ENCODE measurements around the gene KMO. TPM values are rescaled to one million over a fixed set of nuclear protein-coding genes. Genes with fewer than 3 reads are reported as not detected.

The KMO gene
- total RNA-seq, 1 donor from 2014 or later = not detected

DNA sequence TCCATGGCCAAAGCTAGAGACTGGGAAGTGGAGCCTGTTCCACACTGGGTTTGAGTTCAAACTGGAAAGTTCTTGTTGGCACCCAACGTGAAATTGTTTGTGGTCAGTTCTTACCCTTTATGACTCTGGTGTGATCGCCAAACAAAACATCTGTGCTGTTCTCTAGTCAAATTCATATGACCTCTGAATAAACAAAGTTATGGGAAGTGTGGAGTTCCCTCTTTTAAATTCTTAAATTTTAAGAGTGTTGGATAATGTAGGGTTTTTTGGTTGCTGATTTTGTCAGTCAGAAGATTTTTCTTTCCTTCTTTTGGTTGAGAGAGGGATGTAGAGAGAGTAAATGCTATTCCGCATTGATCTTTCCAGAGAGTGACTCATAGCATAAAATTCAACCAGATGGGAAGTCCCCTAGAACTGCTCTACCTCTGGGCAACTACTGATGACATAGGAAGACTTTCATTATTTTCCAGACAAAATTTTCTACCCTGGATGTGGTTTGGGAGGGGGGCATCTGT, 71.6 kb downstream of the KMO start:
- Mint-ChIP-seq H3K27ac (ENCODE audit: unreplicated experiment) (no peak overlapping the region), H3K4me1 (no peaks in the 10 kb centered on the region), H3K36me3 (ENCODE audit: low read depth) (peaks cover 25% of the 10 kb centered on the region), H3K4me3 (no peak overlapping the region), H3K9me3 (peaks cover 3% of the 10 kb centered on the region), H3K27me3 (ENCODE audit: low read depth) (no peaks in the 10 kb centered on the region)
- TF ChIP-seq, protein P1, sequence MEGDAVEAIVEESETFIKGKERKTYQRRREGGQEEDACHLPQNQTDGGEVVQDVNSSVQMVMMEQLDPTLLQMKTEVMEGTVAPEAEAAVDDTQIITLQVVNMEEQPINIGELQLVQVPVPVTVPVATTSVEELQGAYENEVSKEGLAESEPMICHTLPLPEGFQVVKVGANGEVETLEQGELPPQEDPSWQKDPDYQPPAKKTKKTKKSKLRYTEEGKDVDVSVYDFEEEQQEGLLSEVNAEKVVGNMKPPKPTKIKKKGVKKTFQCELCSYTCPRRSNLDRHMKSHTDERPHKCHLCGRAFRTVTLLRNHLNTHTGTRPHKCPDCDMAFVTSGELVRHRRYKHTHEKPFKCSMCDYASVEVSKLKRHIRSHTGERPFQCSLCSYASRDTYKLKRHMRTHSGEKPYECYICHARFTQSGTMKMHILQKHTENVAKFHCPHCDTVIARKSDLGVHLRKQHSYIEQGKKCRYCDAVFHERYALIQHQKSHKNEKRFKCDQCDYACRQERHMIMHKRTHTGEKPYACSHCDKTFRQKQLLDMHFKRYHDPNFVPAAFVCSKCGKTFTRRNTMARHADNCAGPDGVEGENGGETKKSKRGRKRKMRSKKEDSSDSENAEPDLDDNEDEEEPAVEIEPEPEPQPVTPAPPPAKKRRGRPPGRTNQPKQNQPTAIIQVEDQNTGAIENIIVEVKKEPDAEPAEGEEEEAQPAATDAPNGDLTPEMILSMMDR (conservative IDR thresholded peaks at IDR 0.05) = no peak
- DNase-seq (ENCODE audit: low read depth, low spot score) = no peak

DNA sequence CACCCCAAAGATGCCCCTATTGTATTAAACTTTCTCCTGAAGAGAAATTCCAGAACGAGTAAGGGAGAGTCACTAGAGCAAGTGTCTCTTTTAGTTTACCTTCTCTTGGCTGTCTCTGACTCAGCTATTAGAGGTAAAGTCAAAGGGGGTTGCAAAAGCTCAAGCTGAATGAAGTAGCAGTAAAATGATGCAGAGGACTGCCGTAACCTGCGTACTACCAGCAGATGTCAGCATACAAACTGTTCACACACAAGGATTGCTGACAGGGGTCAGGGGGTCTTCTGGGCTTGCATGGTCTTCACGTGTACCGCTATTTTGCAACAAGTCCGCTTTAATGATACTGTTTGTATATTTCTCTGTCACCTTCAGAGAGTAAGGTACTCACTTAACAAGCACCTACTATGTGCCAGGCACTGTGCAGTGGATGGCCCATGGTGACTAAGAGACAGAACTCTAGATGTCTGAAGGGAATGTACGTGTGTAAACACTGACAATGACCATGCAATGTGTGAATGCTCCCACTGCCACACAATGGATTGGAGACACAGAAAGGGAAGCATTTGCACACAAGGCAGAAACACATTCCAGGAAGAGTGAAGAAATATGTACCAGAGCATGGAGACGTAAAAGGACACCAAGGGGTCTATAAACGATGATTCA, 73.1 kb downstream of the KMO start:
- no peak overlapping the region for H3K27ac Mint-ChIP-seq (ENCODE audit: unreplicated experiment)
- peaks cover 3% of the 10 kb centered on the region for H3K9me3 Mint-ChIP-seq
- no peaks in the 10 kb centered on the region for H3K4me1 Mint-ChIP-seq
- TF ChIP-seq, protein P1 (conservative IDR thresholded peaks at IDR 0.05) = peak; percentile 45
- peaks cover 25% of the 10 kb centered on the region for H3K36me3 Mint-ChIP-seq (ENCODE audit: low read depth)
- no peak for DNase-seq (ENCODE audit: low read depth, low spot score)
- no peaks in the 10 kb centered on the region for H3K27me3 Mint-ChIP-seq (ENCODE audit: low read depth)
- no peak overlapping the region for H3K4me3 Mint-ChIP-seq

DNA sequence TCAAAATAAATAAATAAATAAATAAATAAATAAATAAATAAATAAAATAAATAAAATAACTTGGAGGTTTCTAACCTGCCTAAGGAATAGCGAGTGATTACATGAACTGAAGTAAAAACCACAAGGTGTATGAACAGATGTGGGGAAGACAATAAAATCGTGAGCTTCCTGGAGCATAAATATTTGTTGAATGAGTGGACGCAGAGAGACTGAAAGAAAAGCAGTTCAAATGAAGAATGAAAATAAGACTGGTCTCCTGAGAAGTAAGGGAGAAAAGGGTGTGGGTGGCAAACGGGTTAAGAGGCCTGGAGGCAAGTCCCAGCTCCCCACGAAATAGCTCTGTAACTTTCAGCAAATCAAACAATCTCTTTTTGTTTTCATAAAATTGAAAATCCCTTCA, 74.4 kb downstream of the KMO start:
- Mint-ChIP-seq H3K4me1 (no peaks in the 10 kb centered on the region), H3K4me3 (no peak overlapping the region), H3K27ac (ENCODE audit: unreplicated experiment) (no peak overlapping the region), H3K36me3 (ENCODE audit: low read depth) (peaks cover 19% of the 10 kb centered on the region), H3K27me3 (ENCODE audit: low read depth) (no peaks in the 10 kb centered on the region), H3K9me3 (peaks cover 3% of the 10 kb centered on the region)
- TF ChIP-seq, protein P1 (conservative IDR thresholded peaks at IDR 0.05) = no peak
- no peak for DNase-seq (ENCODE audit: low read depth, low spot score)

DNA sequence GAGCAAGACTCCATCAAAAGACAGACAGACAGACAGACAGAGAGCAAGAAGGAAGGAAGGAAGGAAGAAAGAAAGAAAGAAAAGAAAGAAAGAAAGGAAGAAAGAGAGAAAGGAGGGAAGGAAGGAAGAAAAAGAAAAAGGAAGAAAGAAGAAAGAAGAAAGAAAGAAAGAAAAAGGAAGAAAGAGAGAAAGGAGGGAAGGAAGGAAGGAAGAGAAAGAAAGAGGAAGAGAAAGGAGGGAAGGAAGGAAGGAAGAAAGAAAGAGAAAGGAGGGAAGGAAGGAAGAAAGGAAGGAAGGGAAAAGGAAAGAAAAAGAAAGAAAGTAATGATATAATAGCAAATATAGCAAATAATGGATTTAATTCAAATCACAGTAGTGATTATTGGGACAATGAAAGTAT, 75.3 kb downstream of the KMO start:
- no peak overlapping the region for H3K27ac Mint-ChIP-seq (ENCODE audit: unreplicated experiment)
- TF ChIP-seq, protein P1 (conservative IDR thresholded peaks at IDR 0.05) = no peak
- no peak for DNase-seq (ENCODE audit: low read depth, low spot score)
- H3K27me3 Mint-ChIP-seq (ENCODE audit: low read depth) = no peaks in the 10 kb centered on the region
- peaks cover 12% of the 10 kb centered on the region for H3K36me3 Mint-ChIP-seq (ENCODE audit: low read depth)
- H3K9me3 Mint-ChIP-seq = no peaks in the 10 kb centered on the region
- H3K4me1 Mint-ChIP-seq = no peaks in the 10 kb centered on the region
- no peak overlapping the region for H3K4me3 Mint-ChIP-seq

DNA sequence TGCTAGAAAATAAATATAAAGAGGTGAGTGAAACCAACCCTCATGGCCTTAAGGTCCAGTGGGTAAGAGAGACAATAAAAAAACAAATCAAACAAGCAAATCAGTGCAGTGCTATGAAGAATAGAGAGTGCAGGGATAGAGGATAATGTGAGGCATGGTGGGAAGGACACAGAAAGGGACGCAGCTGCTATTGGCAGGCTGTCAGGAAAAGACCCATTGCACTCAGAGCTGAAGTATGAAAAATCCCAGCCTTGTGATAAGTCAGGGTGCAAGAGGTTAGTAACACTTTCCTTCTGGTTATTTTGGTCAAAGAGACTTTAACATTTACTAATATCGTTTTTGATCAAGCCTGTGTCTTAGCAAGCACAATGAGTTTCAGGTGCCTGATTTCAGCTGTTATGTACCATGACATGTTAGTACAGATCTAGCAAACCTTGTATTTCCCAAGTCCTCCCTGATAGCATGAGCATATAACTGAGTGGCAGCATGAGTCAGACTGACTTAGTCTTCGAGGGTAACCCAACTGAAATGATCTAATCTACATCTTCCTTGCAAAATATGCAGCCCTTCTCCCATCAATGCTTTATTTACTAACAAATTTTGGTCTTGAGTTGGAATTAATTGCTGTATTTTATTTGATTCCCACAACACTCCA, 76.3 kb downstream of the KMO start:
- Mint-ChIP-seq H3K27me3 (ENCODE audit: low read depth) (no peaks in the 10 kb centered on the region), H3K4me3 (no peak overlapping the region), H3K4me1 (no peaks in the 10 kb centered on the region), H3K36me3 (ENCODE audit: low read depth) (peaks cover 3% of the 10 kb centered on the region), H3K27ac (ENCODE audit: unreplicated experiment) (no peak overlapping the region), H3K9me3 (no peaks in the 10 kb centered on the region)
- DNase-seq (ENCODE audit: low read depth, low spot score) = no peak
- TF ChIP-seq, protein P1 (conservative IDR thresholded peaks at IDR 0.05) = no peak

All from neural crest cell (in vitro differentiated cells).